PFSK-1 (cell line): ENCODE results near the gene DDT.

Experiments
- POLR2AphosphoS5 ChIP-seq: IDR thresholded peaks from 2 replicates; pipeline ENCODE4 v1.6.1; 2012; ENCODE audit warnings: low read depth, mild to moderate bottlenecking, control low read depth, low read length, moderate library complexity
- REST ChIP-seq, 2 experiments: IDR thresholded peaks; 2 replicates each; pipeline versions ENCODE4 v1.6.1 to v1.8.0; 2011 to 2012; ENCODE audit warnings: low read depth in 2 of 2, low read length in 2 of 2, control low read depth in 1 of 2, inconsistent platforms in 1 of 2, mild to moderate bottlenecking in 1 of 2, moderate library complexity in 1 of 2; ENCODE audit not compliant: insufficient read depth in 1 of 2
- SIN3A ChIP-seq: IDR thresholded peaks from 2 replicates; pipeline ENCODE4 v1.6.1; 2012; ENCODE audit warnings: mild to moderate bottlenecking, low read length, moderate library complexity, borderline replicate concordance; ENCODE audit not compliant: insufficient read depth

GRCh38 chr22:24009227-24010017 is 35.2 kb upstream of the DDT start:
- TF ChIP-seq POLR2AphosphoS5 (no peak), REST (IDR thresholded peaks at IDR 0.05; ENCODE audit: insufficient read depth in 1 of 2, low read depth in 2 of 2, low read length in 2 of 2) (no peak), SIN3A (no peak)
